Sigmoid colon (tissue), 7 donors: ENCODE data around the gene SLC17A9. TPM values are rescaled to one million over a fixed set of nuclear protein-coding genes. Genes with fewer than 3 reads are reported as not detected.

Source experiments
- DNase-seq: peaks from one replicate; pipeline ENCODE4 v3.0.0-alpha.2; 2019
- H3K27ac ChIP-seq, 4 donors: fragments of 200-600 bp; sonication (generic); one replicate each; pipeline ENCODE4 v1.5.1; 2016 to 2019; ENCODE audit warnings: mild to moderate bottlenecking in 1 of 4
- H3K27me3 ChIP-seq, 3 donors: fragments of 200-600 bp; sonication (generic); one replicate each; pipeline ENCODE4 v1.5.1; 2019; ENCODE audit warnings: mild to moderate bottlenecking in 1 of 3
- H3K36me3 ChIP-seq, 4 donors: fragments of 200-600 bp; sonication (generic); one replicate each; pipeline ENCODE4 v1.5.1; 2016 to 2019
- H3K4me1 ChIP-seq, 4 donors: fragments of 200-600 bp; sonication (generic); one replicate each; pipeline ENCODE4 v1.5.1; 2017 to 2019
- H3K4me3 ChIP-seq, 4 donors: fragments of 200-600 bp; sonication (generic); one replicate each; pipeline ENCODE4 v1.5.1; 2017 to 2019; ENCODE audit warnings: mild to moderate bottlenecking in 2 of 4, moderate library complexity in 1 of 4
- H3K9me3 ChIP-seq, 4 donors: fragments of 200-600 bp in 3 of 4; sonication (generic) in 3 of 4; one replicate each; pipeline versions ENCODE4 v1.5.1 to v1.6.1; 2013 to 2019
- EP300 ChIP-seq, 4 donors: sonication (generic); formaldehyde crosslinking; IDR thresholded peaks; one replicate each; pipeline ENCODE4 v1.6.1; 2017; ENCODE audit warnings: antibody characterized with exemption in 4 of 4
- POLR2A ChIP-seq, 2 donors: fragments of 450-650 bp; IDR thresholded peaks; one replicate each; pipeline ENCODE4 v1.6.1; 2016; ENCODE audit warnings: antibody characterized with exemption in 2 of 2, mild to moderate bottlenecking in 2 of 2, moderate library complexity in 2 of 2
- POLR2AphosphoS5 ChIP-seq, 4 donors: sonication (generic); formaldehyde crosslinking; IDR thresholded peaks; one replicate each; pipeline ENCODE4 v1.6.1; 2017; ENCODE audit warnings: antibody characterized with exemption in 4 of 4
- WGBS, 2 donors: extraction: QIAGEN DNeasy Blood & Tissue Kit; methylation state at CpG; one replicate each; pipeline ENCODE4 v1.1.7; 2013; 5-methylcytosine and 5-hydroxymethylcytosine counted together
- intact Hi-C: fragments of 100-400 bp; cut with DNase I; formaldehyde crosslinking; loops from one replicate; pipeline ENCODE4 v1.15.1; 2023
- polyA plus RNA-seq, 3 donors: library from polyadenylated mRNA; stranded (reverse); fragments of 200-250 nt; gene quantifications; one replicate each; pipeline ENCODE4 v1.2.3, GENCODE V29; 2013
- total RNA-seq, 4 donors: library from RNA; depleted of rRNA; stranded (reverse); fragments of >200 nt; gene quantifications; one replicate each; pipeline ENCODE4 v1.1.0, GENCODE V29; 2016
- TF ChIP-seq, protein P1 (sequence below), 4 experiments: fragments of 450-650 bp in 3 of 4; fragments of 200-600 bp in 1 of 4; IDR thresholded peaks; one replicate each; pipeline ENCODE4 v1.5.1; 2016 to 2019; ENCODE audit warnings: antibody characterized with exemption in 4 of 4, mild to moderate bottlenecking in 3 of 4, moderate library complexity in 2 of 4
- donor health status: healthy with polysubstance abuse.
- donor health status: Bipolar disorder and iron deficiency.
- donor health status: healthy.

Gene SLC17A9
- total and polyA plus RNA-seq, 7 donors: 0.60 to 15.4 (median 2.9) TPM

DNA sequence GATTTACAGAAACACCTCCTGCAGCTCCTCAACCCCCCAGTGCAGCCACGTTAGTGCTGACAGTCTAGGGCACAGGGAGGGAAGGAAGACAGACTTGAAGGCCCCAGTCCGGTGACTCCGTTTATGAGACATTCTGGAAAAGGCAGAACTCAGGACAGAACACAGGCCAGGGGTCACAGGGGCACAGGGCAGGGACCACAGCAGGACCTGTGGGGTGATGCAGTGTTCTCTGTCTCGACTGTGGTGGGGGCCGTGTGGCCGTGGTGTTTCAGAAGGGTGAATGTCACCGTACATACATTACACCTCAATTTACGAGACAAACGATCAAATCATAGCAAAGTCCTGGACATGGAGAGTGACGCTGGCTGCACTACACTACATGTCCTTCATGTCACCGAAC is 43.0 kb downstream of the SLC17A9 start:
- Histone ChIP-seq H3K4me1 (no peaks in the 10 kb centered on the region), H3K36me3 (no peaks in the 10 kb centered on the region), H3K27ac (no peak overlapping the region), H3K9me3 (no peaks in the 10 kb centered on the region), H3K27me3 (peaks cover 2 to 82% (median 36%) of the 10 kb centered on the region in 3 donors), H3K4me3 (no peak overlapping the region)
- intact Hi-C loops: no loop called here
- TF ChIP-seq POLR2A (IDR thresholded peaks at IDR 0.05) (no peak), EP300 (IDR thresholded peaks at IDR 0.05) (no peak), POLR2AphosphoS5 (IDR thresholded peaks at IDR 0.05) (no peak)
- TF ChIP-seq, protein P1, sequence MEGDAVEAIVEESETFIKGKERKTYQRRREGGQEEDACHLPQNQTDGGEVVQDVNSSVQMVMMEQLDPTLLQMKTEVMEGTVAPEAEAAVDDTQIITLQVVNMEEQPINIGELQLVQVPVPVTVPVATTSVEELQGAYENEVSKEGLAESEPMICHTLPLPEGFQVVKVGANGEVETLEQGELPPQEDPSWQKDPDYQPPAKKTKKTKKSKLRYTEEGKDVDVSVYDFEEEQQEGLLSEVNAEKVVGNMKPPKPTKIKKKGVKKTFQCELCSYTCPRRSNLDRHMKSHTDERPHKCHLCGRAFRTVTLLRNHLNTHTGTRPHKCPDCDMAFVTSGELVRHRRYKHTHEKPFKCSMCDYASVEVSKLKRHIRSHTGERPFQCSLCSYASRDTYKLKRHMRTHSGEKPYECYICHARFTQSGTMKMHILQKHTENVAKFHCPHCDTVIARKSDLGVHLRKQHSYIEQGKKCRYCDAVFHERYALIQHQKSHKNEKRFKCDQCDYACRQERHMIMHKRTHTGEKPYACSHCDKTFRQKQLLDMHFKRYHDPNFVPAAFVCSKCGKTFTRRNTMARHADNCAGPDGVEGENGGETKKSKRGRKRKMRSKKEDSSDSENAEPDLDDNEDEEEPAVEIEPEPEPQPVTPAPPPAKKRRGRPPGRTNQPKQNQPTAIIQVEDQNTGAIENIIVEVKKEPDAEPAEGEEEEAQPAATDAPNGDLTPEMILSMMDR (IDR thresholded peaks at IDR 0.05): no peak
- no peak for DNase-seq
- 43 to 72% methylated on average over 11 of the region's 11 CpGs for WGBS, 2 donors

DNA sequence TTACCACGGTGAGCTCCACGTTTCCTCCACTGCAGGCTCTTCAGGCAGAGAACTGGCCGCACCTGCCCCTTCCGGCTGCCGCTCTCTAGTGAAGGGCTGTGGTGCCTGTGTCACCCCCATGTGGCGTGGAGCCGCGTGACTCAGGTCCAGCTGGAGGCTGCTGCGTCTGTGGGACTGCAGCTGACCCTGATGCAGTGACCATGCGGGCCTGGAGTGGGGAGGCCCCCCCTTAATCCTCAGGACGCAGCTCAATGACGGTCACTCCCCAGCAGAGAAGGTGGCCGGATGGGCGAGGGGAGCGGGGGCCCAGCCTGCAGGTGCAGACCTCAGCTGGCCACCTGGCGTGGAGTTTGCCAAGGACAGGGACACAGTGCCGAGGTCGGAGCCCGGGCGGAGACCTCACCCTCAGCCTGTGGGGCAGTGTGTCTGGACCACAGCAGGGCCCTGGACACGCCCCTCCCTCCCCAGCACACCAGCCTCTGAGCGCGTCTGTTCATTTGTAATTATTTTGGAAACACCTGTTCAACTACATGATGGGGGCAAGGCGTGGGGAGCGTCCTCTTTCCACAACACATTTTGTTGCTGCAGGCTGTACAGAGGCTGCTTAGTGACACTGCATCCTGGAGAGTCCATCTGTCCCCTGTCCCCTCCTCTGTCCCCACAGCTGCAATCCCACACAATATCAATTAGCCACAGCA is 43.5 kb downstream of the SLC17A9 start:
- WGBS, 2 donors: 54 to 78% methylated on average over 25 of the region's 25 CpGs
- peaks cover 2 to 83% (median 39%) of the 10 kb centered on the region in 3 donors for H3K27me3 ChIP-seq

DNA sequence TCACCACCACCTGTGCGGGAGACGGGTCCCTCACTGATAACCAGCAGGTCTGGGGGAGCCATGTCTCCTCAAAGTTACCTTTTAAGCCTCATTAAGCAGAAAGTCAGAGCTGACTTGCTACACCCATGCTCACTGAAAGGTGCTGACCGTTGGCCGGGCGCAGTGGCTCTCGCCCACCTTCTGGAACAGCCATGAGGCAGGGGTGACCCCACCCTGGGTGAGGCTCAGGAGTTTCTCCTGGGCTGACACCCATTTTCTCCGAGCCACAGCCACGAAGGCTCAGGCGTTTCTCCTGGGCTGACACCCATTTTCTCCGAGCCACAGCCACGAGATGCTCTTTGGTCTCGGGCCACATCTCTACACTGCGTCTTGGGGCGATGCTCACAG is 44.1 kb downstream of the SLC17A9 start:
- no peak overlapping the region for H3K4me3 ChIP-seq
- H3K27me3 ChIP-seq: peaks cover 2 to 84% (median 45%) of the 10 kb centered on the region in 3 donors
- intact Hi-C loops: no loop called here
- no peaks in the 10 kb centered on the region for H3K4me1 ChIP-seq
- TF ChIP-seq POLR2A (IDR thresholded peaks at IDR 0.05) (no peak), POLR2AphosphoS5 (IDR thresholded peaks at IDR 0.05) (no peak), EP300 (IDR thresholded peaks at IDR 0.05) (no peak)
- TF ChIP-seq, protein P1 (IDR thresholded peaks at IDR 0.05): no peak
- WGBS, 2 donors: 74 to 90% methylated on average over 14 of the region's 14 CpGs
- no peak overlapping the region for H3K27ac ChIP-seq
- no peaks in the 10 kb centered on the region for H3K36me3 ChIP-seq
- no peak for DNase-seq
- no peaks in the 10 kb centered on the region for H3K9me3 ChIP-seq

More for the DNA sequence above, 43.5 kb downstream of the SLC17A9 start:
- intact Hi-C loops: no loop called here
- Histone ChIP-seq H3K4me3 (no peak overlapping the region), H3K4me1 (no peaks in the 10 kb centered on the region), H3K9me3 (no peaks in the 10 kb centered on the region), H3K27ac (no peak overlapping the region), H3K36me3 (no peaks in the 10 kb centered on the region)
- TF ChIP-seq EP300 (IDR thresholded peaks at IDR 0.05): no peak
- no peak for TF ChIP-seq POLR2A (IDR thresholded peaks at IDR 0.05)
- TF ChIP-seq, protein P1 (IDR thresholded peaks at IDR 0.05): no peak
- TF ChIP-seq POLR2AphosphoS5 (IDR thresholded peaks at IDR 0.05): no peak
- DNase-seq: no peak

DNA sequence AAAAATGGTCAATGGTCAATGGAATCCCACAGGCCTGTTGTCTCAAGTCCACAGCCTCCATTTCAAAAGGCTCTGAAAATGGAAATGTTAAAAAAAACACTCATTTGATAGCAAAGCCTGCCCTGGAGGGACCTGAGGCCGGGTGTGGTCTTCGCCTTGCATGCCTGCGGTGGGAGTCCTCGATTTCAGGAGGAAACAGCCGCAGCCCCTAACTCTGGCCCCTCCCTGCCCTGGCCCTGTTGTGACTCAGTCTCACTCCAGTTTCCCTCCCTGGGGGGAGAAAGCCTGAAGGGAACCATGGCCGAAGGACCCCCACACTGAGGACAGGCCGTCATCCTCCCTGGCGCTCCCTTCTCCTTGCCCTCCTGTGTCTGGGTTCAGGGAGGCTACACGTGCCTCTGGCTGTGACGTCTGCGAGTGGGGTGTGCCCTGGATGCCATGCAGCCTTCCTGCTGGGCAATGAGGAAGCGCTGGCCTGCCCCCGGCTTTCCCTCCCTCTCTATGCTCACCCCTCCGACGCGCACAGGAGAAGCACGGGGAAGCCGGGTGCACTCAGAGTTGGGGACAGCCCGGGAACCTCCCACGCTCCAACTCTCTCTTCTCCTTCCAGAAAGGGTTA is 45.0 kb downstream of the SLC17A9 start:
- no peak for TF ChIP-seq POLR2A (IDR thresholded peaks at IDR 0.05)
- TF ChIP-seq, protein P1 (IDR thresholded peaks at IDR 0.05): no peak
- no peak for TF ChIP-seq EP300 (IDR thresholded peaks at IDR 0.05)
- no peak for TF ChIP-seq POLR2AphosphoS5 (IDR thresholded peaks at IDR 0.05)
- 20 to 28% methylated on average over 20 of the region's 20 CpGs for WGBS, 2 donors
- intact Hi-C loops: no loop called here

More for the DNA sequence above, 45.0 kb downstream of the SLC17A9 start:
- H3K27me3 ChIP-seq: peaks cover 2 to 88% (median 49%) of the 10 kb centered on the region in 3 donors
- H3K9me3 ChIP-seq: no peaks in the 10 kb centered on the region
- no peak for DNase-seq
- H3K36me3 ChIP-seq: no peaks in the 10 kb centered on the region
- no peak overlapping the region for H3K4me3 ChIP-seq
- no peaks in the 10 kb centered on the region for H3K4me1 ChIP-seq
- H3K27ac ChIP-seq: no peak overlapping the region
